ENCODE data around the gene METTL8. TPM values are rescaled to one million over a fixed set of nuclear protein-coding genes. Genes with fewer than 3 reads are reported as not detected.

Gene METTL8
- total and polyA plus RNA-seq, 12 donors: 1.7 to 13.6 (median 11.3) TPM

GRCh38 chr2:171393487-171393886 lies 40.3 kb downstream of the METTL8 start:
- intact Hi-C loops (cut with DNase I): no loop called here
- no peak overlapping the region for H3K27ac ChIP-seq
- no peak for TF ChIP-seq CTCF (IDR thresholded peaks at IDR 0.05)
- H3K36me3 ChIP-seq: no peaks in the 10 kb centered on the region
- WGBS, 2 donors: 96 to 97% methylated on average over 1 of the region's 1 CpG
- no peak for DNase-seq
- no peaks in the 10 kb centered on the region for H3K27me3 ChIP-seq
- H3K9me3 ChIP-seq: peaks cover 0 to 19% (median 0%) of the 10 kb centered on the region in 11 donors
- peaks cover 0 to 14% (median 0%) of the 10 kb centered on the region in 9 donors for H3K4me1 ChIP-seq
- no peak overlapping the region for H3K4me3 ChIP-seq
- no peak for ATAC-seq

- Histone ChIP-seq H3K9me3 (peaks cover 0 to 8% (median 0%) of the 10 kb centered on the region in 11 donors), H3K36me3 (no peaks in the 10 kb centered on the region), H3K4me3 (no peak overlapping the region), H3K27ac (no peak overlapping the region), H3K4me1 (peaks cover 0 to 14% (median 0%) of the 10 kb centered on the region in 9 donors), H3K27me3 (no peaks in the 10 kb centered on the region)
- WGBS, 2 donors: 89 to 92% methylated on average over 2 of the region's 2 CpGs
- intact Hi-C loops (cut with DNase I): no loop called here
- no peak for TF ChIP-seq CTCF (IDR thresholded peaks at IDR 0.05)
- ATAC-seq: no peak
- no peak for DNase-seq
Measured at GRCh38 chr2:171391532-171391931, 42.3 kb downstream of the METTL8 start.

GRCh38 chr2:171390941-171391516 lies 42.8 kb downstream of the METTL8 start:
- no peak for TF ChIP-seq CTCF (IDR thresholded peaks at IDR 0.05)
- WGBS, 2 donors: 98 to 100% methylated on average over 1 of the region's 1 CpG
- intact Hi-C loops (cut with DNase I): no loop called here

GRCh38 chr2:171389780-171390179 lies 44.0 kb downstream of the METTL8 start:
- Histone ChIP-seq H3K27ac (no peak overlapping the region), H3K9me3 (no peaks in the 10 kb centered on the region), H3K4me1 (peaks cover 0 to 14% (median 0%) of the 10 kb centered on the region in 9 donors), H3K36me3 (no peaks in the 10 kb centered on the region), H3K4me3 (no peak overlapping the region), H3K27me3 (no peaks in the 10 kb centered on the region)
- TF ChIP-seq CTCF (IDR thresholded peaks at IDR 0.05): no peak
- no peak for DNase-seq
- no peak for ATAC-seq
- intact Hi-C loops (cut with DNase I): no loop called here
- 100% methylated on average over 1 of the region's 1 CpG for WGBS, 2 donors

More at GRCh38 chr2:171390941-171391516, 42.8 kb downstream of the METTL8 start:
- Histone ChIP-seq H3K36me3 (no peaks in the 10 kb centered on the region), H3K9me3 (peaks cover 0 to 8% (median 0%) of the 10 kb centered on the region in 11 donors), H3K27ac (no peak overlapping the region), H3K4me1 (peaks cover 0 to 14% (median 0%) of the 10 kb centered on the region in 9 donors), H3K27me3 (no peaks in the 10 kb centered on the region), H3K4me3 (no peak overlapping the region)
- ATAC-seq (no peak), DNase-seq (no peak)

All from heart right ventricle (tissue), 16 donors.